DOHH2 (cell line): ENCODE data around the gene ALK.

Experiments
- CTCF ChIP-seq: fragments of 200-600 bp; sonication (generic); IDR thresholded peaks from one replicate; pipeline ENCODE4 v1.5.1; 2014; ENCODE audit warnings: antibody characterized with exemption, mild to moderate bottlenecking, low read depth, low read length; ENCODE audit not compliant: poor library complexity, severe bottlenecking
- EZH2phosphoT487 ChIP-seq: fragments of 200-600 bp; sonication (generic); IDR thresholded peaks from 2 replicates; pipeline ENCODE4 v1.6.1; 2017; ENCODE audit warnings: borderline replicate concordance, mild to moderate bottlenecking, antibody characterized with exemption, low read length, moderate library complexity, mixed read lengths

DNA sequence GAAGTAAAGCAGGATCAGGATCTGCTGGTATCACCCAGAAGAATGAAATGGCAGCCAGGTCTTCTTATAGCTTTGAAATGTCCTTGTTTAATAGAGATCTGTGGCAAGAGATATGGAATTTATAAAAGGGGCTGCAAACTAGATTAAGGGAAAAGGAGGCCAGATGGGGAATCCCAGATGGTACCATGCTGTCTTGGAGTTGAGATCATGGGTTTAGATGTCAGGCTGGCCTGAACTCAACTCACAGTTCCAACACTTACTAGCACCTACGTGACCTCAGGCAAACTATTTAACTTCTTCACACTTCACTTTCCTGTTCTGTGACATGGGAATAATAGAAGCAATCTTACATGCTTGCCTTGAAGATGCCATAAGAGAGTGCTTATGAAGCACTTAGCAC is 188.2 kb downstream of the ALK start:
- TF ChIP-seq CTCF (no peak), EZH2phosphoT487 (no peak)
